Femur (tissue), 1 donor: ENCODE results near the gene DTWD1.
"Not testable (repeated sequence)": the region's sequence is repeated elsewhere in the genome, so short reads cannot be mapped to it uniquely, and the experiment has no call there.

Experiments
- DNase-seq: peaks from one replicate; pipeline ENCODE4 v3.0.0-alpha.2; 2017

The DTWD1 gene, protein sequence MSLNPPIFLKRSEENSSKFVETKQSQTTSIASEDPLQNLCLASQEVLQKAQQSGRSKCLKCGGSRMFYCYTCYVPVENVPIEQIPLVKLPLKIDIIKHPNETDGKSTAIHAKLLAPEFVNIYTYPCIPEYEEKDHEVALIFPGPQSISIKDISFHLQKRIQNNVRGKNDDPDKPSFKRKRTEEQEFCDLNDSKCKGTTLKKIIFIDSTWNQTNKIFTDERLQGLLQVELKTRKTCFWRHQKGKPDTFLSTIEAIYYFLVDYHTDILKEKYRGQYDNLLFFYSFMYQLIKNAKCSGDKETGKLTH

DNA sequence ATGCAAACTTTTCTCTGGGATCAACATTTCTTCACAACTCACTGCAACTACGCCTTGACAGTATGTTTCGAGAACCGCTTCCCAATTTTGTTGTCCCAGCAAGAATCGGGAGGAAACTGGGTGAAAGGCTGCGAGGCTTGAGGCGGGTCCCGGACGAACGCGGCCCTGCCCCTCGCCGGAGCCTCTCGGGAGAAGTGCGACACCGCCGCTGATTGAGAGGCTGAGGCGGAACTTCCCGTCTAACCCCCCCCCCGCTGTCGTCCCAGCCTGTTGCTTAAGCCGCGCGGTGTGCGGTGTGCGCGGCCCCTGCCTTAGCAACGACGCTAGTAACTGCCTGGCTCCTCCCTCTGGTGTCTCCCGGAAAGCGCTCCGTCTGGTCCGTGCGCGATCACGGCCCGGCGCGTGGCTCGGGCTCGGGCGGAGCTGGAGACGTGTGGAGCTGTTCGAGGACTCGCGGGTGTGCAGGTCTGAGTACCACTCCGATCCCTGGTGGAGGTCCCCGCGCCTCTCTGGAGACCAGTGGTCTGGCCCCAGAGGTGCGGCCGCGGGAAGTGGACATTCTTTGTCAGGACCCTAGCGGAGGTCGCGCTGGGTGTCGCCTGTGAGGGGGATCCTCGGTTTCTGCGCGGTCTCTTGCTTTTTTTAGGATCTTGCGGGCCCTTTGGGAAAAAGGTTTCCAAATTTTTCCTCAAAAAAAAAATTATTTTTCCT is at the start of gene DTWD1, which contains the start of gene FAM227B:
DTWD1 (plus strand) TSS at position 391 of the 711 bp plus-strand sequence. CDS start 4,120 bp downstream, outside the sequence.
FAM227B (minus strand) TSS at position 161 of the 711 bp plus-strand sequence. CDS start 5,647 bp downstream, outside the sequence.
- DNase-seq: peak; percentile 99

DNA sequence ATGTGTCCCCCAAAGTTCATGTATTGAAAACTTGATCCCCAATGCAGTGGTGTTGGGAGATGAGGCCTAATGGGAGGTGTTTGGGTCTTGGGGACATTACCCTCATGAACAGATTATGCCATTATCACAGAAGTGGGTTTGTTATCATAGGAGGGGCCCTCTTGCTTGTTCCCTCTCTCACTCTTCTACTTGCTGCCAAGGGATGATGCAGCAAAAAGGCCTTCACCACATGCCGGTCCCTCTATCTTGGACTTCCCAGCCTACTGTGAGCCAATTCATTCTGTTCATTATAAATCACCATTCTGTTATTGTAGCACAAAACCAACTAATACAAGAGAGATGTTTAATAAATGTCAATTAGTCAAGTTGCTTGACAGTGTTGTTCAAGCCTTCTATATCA is 47.4 kb upstream of the DTWD1 start:
- DNase-seq: no peak

DNA sequence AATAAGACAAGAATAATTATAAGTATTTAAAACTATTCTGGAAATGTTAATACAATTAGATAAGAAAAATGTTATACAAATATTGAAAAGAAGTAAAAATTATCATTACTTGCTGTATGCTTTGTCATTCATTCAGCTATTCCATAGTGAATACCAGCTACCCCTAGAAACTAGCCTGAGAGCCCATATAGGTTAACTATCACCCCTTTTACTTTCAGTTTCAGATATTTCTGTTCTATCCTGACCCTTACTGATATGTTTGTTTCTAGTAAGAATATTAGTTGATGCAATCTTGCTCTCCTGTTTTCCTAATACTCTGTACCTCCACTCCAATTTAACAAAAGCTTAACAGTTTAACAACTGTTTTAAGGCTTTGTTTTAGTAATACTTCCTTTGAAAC is 31.8 kb upstream of the DTWD1 start:
- DNase-seq: no peak

DNA sequence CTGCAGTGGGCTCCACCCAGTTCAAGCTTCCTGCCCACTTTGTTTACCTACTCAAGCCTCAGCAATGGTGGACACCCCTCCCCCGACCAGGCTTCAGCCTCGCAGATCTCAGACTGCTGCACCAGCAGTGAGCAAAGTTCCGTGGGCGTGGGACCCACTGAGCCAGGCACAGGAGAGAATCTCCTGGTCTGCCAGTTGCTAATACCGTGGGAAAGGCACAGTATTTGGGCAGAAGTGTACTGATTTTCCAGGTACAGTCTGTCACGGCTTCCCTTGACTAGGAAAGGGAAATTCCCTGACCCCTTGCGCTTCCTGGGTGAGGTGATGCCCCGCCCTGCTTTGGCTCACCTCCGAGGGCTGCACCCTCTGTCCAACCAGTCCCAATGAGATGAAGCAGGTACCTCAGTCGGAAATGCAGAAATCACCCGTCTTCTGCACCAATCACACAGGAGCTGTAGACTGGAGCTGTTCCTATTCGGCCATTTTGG is 28.0 kb upstream of the DTWD1 start:
- DNase-seq: not testable (repeated sequence)

DNA sequence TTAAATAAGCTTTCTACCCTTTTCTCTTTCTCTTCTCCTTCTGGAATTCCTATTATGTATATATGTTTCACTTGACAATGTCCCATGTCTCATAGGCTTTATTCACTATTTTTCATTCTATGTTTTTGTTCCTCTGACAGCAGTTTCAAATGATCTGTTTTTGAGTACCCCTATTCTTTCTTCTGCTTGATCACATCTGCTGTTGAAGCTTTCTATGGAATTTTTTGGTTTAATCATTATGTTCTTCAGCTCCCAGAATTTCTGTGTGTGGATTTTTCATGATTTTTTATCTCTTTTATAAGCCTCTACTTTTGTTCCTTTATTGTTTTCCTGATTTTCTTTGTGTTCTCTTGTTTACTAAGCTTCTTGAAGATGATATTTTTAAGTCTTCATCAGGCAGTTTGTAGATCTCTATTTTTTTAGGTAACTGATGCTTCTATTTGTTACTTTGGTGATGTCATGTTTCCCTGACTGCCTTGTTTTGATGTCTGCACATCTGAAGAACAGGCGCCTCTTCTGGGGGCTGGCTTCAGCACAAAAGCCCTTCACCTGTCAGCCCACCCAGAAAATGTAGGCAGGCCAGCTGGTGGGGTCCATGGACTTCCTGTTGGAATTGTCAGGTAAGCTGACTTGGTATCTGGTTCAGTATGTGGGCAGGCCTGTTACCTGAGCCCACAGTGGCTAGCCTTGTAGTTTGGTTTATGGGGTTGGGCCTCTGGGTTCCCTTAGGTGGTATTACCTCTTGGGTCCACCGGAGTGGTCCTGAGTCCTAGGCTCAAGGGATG is 16.0 kb upstream of the DTWD1 start:
- DNase-seq: no peak

DNA sequence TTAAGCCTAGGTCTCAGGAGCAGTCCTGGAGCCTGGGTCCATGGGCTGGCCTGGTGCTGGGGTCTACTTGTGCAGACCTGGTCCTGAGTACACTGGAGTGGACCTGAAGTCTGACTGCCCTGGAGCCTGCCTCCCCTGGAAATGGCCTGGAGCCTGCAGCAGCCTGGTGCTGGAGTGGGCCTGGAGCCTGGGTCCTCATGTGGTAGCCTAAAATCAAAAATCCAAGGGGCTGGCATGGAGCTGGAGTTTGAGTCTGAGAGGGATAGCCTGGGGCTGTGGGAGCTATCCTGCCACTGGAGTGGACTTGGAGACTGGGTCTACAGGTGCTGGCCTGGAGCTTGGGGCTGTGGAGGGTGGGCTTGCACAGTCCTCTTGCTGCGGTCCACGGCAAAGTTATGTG is 15.3 kb upstream of the DTWD1 start:
- no peak for DNase-seq

DNA sequence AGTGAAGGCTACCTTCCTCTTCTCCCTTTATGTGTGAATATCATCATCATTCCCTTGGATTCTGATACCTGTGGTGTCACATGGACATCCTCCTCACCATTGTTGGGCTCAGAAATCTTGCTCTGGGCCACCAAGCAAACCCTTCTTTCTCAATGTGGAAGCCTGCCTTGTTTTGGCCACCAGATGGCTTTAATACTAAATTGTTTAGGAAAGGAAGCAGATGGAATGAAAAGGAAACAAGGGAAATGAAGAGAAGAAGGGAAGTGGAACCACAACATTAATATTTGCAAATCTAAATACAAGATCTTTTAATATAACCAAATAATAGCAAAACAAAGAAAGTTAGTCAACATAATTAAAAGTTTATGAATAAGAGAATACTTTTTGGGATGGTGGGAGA is 14.3 kb upstream of the DTWD1 start:
- no peak for DNase-seq

DNA sequence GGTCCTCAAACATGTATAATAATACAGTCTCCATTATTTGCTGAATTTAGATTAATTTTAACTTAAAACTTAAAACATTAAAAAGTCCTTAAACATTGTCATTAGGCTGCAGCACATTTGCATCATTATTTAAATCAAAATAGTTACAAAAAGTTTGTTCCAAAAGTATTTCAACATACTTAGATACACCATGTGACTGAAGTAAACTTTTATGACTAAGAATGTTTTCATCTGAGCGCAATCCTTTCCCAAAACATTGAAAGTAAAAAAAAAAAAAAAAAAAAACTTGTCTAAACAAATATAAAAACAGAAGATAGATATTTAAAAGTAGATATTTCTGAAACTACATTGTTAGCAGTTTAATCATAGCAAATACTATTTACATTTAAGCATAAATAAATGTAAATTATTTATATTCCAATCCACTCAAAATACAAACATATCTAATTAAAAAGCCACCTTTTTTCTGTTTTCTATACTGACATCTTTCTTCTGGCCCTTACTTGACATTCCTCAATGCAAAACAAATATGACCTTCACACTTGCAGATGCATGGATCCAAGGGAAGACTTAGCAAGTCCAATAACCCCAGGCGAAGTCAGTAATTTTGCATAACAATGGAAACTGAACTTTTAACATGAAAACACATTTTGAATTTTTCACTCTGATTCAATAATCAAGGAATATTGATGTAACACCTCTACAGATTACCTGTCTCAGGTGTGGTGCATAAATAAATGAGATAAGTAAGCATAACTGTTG is 10.5 kb upstream of the DTWD1 start:
- no peak for DNase-seq

DNA sequence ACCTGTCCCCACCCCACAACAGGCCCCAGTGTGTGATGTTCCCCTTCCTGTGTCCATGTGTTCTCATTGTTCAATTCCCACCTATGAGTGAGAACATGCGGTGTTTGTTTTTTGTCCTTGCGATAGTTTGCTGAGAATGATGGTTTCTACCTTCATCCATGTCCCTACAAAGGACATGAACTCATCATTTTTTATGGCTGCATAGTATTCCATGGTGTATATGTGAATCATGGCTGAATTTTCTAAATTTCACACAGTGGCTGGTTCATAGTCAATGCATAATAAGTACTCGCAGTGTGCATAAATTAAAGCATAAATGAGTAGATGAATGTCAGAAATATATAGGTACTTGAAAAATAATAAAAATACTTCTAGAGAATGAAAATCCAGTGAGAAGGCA is 8.6 kb upstream of the DTWD1 start:
- not testable (repeated sequence) for DNase-seq

DNA sequence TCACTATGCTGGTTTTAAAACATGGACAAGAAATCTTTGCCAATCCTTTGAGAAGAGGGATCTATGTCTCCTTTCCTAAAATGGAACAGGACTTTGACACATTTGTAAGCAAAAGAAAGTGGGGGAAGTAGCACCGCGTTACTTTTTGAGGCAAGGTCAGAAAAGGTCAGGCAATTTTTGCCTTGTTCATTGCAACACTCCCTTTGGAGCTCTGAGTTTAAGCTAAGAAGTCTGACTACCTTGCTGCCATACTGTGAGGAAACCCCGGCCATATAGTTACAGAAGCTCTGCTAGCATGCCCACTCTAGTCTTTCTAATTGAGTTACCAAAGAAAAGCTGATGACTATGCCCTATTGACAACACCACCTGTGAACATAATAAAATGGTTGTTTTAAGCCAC is 1.6 kb upstream of the DTWD1 start:
- DNase-seq: no peak

DNA sequence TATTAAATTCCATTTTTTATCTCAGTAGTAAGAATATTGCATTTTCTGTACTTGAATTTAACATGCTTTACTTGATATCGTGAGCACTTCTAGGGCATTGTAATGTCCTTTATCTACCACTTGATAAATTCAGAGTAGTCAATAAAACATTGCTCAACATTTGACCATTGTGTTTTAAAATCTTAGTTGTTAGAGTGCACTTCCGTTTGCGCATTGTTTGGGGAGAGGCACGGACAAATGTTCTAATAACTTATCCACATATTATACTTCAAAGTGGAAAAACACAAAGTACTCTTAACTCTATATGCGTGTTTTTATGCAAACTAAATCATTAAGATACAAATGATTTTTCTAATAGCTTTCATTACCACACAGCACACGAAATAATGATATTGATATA is 649 bp upstream of the DTWD1 start:
- DNase-seq: no peak

DNA sequence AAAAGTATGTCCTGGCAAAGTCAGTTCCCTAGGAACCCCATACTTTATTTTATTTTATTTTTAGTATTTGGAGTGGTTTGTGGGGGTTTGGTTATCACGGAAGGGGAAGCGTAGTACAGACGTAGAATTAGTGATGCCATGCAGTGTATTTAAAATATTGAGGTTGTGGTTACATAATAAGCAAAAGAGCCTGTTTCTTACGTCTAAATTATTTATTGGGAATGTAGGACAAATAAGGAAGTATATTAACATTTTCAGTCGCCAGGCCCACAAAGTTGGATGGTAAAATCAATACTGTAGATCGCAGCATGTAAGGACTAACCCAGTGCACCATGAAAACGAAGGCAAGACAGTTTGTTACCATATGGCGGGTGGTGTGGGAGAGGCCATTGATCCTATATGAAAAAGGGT is 558 bp downstream of the DTWD1 start:
- DNase-seq: no peak

DNA sequence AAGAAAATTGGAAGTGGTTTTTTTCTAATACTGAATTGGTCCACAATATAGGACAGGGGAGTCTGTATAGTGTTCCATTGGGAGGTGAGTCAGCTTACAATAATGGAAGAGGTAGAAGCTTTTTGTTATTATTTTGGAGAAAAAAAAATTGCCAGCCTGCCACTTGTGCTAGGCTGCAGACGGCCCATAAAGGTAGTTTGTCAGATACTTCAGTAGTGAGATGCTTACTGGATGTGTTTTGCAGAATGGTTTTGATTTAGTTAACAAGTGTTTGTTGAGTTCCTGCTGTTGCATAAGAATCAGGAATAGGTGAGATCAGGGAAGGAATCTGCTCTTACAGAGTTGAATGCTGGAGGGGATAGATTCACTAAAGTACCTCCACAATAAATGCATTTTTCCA is 1.0 kb downstream of the DTWD1 start:
- no peak for DNase-seq

DNA sequence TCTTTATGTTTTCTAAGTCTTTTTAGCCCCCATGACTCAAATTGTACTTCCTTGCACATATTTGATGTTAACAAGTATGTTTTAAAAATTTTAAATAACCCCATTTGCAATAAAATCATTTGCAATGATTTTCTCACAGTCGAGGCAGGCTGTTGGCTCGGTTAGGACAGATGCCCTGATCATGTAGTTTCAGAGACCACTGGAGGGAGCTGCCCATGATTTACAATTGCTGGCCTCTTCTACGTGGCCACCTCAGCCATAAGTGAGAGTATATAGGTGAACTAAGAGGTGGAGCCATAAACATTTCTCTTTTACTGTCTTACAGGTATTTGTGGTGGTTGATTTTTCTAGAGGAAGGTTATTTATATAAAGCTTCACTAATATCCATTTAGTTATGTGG is 1.7 kb downstream of the DTWD1 start:
- no peak for DNase-seq

DNA sequence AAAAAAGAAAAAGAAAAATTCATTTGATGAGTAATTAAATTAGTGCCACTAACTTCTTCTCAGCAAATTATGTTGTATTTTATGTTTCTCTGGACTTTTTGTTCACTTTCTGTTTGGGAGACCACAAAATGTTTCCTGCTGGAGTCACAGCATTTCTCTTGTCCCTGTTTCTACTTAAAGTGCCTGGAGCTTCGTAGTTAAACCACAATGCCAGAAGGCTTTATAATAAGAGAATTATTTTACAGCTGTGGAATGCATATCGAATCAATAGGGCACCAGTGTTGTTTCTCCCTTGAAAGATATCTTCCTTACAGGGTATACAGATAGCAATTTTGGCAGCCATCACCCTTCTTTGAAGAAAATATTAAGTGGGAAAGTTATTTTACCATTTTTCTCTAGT is 3.2 kb downstream of the DTWD1 start:
- no peak for DNase-seq

DNA sequence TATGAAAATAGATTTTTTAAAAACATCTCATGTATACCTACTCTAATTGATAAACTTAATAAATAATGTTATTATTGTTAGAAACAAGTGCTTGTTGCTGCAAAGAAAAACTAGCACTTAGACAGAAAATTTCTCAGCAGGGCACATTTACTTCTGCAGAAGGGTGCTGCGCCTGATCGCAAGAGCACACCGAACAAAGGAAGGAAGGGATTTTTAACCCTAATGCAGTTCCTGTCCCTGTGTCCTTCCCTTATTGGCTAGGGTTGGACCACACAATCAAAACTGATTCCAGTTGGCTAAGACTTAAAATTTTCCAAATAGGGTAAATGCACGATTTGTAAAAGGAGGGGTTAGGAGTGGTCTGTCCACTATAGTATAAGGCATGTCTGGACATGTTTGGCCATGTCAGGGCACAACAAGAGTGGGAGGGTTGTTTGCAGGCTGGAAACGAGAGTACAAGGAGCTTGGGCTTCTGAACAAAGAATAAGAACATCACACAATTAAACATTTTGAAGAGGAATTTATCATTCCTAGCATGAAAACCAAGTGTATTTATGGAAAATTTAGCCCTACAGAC is 4.7 kb downstream of the DTWD1 start:
- DNase-seq: no peak

DNA sequence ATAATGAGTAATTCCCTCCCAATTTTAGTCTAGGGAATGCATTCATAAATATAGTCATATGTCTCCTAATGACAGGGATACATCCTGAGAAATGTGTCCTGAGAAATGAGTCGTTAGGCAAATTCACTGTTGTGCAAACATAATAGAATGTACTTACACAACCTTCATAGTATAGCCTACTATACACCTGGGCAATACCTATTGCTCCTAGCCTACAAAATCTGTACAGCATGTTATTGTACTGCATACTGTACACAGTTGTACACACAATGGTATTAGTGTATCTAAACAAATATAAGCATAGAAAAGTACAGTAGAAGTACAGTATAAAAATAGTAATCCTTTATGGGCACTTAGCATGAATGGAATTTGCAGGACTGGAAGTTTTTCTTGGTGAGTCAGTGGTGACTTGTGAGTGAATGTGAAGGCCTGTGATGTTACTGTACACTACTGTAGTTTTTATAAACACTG is 6.6 kb downstream of the DTWD1 start:
- no peak for DNase-seq

DNA sequence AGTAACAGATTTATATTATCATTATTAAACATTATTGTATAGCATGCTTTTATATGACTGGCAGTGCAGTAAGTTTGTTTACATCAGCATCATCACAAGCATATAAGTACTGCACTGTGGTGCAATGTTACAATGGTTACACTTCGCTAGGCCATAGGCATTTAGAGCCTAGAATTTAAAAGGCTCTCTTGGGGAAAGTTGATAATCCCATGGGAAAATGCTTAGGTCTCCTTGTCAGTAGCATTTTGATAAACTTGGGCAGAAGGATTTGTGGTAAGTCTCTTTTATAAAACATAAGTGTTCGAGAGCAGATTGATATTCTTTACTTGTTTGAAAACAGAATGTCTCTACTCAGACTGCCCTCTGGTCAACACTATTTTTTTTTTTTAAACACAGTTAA is 7.5 kb downstream of the DTWD1 start:
- no peak for DNase-seq

DNA sequence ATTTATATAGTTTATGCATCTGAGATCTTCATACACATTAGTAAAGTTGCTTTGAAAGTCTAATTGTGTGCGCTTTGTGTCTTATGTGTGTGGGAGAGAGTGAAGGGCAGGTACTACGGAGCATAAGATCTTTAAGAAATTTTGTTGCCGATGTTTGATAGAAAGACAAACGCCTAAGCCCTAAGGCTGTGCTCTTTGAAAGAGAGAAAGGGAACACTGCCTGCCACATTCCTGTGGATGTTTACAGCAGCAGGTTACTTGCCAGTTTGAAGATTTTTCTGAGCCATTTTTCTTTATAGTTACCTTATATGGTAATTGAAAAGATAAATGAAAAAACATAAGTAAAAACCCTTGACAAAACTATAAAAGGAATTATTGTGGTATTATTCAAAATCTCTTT is 17.0 kb downstream of the DTWD1 start:
- no peak for DNase-seq

DNA sequence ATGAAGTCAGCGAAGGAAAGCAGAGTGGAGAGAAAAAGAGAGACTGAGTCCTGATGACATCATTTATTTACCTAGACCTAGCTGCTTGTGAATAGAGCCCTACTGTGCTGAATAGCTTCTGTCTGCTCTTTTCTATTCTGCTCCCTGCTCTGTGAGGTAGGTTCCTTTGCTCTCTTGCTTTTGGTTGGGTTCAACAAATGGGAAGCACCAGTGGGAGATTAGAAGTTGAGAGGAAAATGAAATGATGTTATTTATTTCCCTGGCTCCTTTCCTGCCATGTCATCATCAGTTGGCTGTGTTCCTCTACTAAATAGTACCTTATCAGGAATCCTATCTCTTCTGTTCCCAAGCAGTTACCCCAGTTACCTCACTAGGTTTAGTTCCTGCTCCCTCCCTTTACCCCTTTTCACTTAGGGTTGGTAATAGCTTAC is 23.5 kb downstream of the DTWD1 start:
- DNase-seq: no peak

DNA sequence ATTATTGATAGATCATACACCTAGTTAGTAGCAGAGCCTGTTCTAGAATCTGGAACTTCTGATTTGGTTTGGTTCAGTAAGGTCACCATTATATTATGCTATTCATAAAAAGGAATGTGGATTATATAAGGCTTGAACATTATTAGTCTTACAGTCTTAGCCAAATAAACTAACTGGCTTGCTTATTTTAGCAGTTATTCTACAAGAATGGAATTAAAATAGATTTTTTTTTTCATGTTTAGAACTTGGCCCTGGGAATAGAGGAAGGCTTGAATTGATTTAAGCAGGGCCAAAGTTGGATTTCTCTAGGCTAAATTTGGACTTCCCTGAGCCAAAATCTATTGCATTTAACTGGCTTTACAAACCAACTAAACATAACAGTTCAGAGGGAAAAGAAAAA is 24.4 kb downstream of the DTWD1 start:
- DNase-seq: no peak

DNA sequence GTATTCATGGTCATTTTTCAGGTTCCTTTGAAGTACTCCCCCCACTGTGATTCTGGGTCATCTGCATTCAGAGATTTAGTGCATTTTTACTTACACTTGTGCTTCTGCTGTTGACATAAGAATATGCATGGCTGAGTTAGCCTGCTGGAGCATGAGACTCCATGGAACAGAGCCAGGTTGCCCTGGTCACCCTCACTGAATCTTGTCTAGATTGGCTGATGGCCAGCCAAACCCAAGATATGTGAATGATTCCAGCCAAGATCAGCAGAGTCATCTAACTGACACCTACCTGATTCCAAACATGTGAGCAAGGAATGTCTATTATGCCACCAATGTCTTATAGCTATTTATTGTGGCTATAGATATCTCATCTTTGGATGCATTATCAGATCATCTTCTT is 25.1 kb downstream of the DTWD1 start:
- DNase-seq: peak; percentile 43
